ENCODE data around the gene FAM209A. TPM values are rescaled to one million over a fixed set of nuclear protein-coding genes. Genes with fewer than 3 reads are reported as not detected.
"Not testable (repeated sequence)": the region's sequence is repeated elsewhere in the genome, so short reads cannot be mapped to it uniquely, and the experiment has no call there.

FAM209A gene
- total RNA-seq, 1 donor from 2014 or later: not detected

DNA sequence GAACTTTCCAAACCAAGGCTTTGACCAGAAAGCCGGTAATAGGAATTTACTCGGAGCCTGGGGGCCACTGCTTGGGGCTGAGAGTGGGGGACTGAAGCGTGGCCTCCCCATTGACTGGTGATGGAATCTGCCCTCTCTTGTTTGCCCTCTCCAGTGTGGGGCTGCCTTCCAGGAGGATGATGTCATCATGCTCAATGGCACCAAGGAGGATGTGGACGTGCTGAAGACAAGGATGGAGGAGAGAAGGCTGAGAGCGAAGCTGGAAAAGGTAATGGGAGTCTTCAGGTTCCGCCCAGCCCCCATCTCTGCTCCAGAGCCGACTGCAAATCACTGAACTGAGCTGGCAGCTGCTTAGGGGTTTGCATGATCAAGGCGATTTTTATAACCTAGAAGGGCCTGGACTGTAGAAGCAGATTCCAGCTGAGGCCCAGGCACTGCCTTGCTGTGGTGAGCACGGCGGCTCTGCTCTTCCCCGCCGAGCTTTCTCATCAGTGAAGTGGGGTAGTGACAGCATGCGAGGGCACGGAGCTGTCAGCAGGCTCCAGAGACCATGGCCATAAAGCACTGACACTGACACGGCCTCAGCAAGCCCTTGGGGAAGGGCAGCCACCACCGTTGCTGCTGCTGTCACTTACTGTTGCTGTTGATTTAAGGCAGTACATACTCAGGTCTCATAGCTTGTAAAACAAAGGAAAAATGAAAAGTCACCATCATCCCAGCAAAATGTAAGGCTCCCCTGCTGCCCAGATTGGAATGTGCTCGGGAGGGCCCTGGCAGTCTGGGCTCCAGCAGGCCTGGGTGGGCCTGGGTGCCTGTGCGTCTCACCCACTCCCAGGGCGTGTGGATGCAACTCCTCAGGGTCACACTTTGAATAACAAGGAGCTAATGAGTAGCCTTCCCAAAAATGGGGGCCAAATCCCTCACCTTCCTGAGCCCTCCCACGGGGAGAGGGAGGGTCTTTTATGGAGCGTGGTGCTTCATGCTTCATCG is 11.1 kb upstream of the FAM209A start:
- H3K9ac ChIP-seq (ENCODE audit: low read depth in 1 of 3, low read length in 3 of 3): no peak overlapping the region
- no peaks in the 10 kb centered on the region for H3K27me3 ChIP-seq (ENCODE audit: control insufficient read depth in 3 of 3, insufficient read depth in 3 of 3, low read length in 3 of 3)
- no peak overlapping the region for H3K27ac ChIP-seq (ENCODE audit: low read depth, low read length)
- H3K4me3 ChIP-seq (ENCODE audit: low read length in 3 of 3): no peak overlapping the region
- H3K9me3 ChIP-seq (ENCODE audit: control insufficient read depth in 3 of 3, low read length in 3 of 3): no peaks in the 10 kb centered on the region
- peaks cover 32 to 46% (median 44%) of the 10 kb centered on the region in 3 donors for H3K36me3 ChIP-seq (ENCODE audit: control insufficient read depth in 3 of 3, insufficient read depth in 3 of 3, low read length in 3 of 3)
- H3K4me1 ChIP-seq (ENCODE audit: control insufficient read depth in 3 of 3, insufficient read depth in 3 of 3, low read length in 3 of 3): peaks cover 0 to 3% (median 0%) of the 10 kb centered on the region in 3 donors

DNA sequence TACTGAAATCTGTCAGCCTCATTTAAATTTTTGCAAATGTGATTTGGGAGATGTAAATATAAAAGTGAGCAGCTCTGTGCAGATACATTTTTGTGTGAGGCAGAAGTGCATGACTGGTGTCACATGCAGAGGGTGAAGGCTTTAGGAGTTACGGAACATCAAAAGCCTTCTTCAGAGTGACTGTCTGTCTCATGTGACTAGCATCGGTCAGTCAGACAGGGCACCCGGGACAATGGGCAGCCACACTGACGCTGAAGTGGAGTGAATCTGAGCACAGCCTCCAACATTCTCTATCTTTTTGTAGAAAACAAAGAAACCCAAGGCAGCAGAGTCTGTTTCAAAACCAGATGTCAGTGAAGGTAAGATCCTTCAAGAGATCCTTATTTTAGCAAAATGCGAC is 7.9 kb upstream of the FAM209A start:
- Histone ChIP-seq H3K36me3 (ENCODE audit: control insufficient read depth in 3 of 3, insufficient read depth in 3 of 3, low read length in 3 of 3) (peaks cover 48 to 63% (median 62%) of the 10 kb centered on the region in 3 donors), H3K27ac (ENCODE audit: low read depth, low read length) (no peak overlapping the region)

DNA sequence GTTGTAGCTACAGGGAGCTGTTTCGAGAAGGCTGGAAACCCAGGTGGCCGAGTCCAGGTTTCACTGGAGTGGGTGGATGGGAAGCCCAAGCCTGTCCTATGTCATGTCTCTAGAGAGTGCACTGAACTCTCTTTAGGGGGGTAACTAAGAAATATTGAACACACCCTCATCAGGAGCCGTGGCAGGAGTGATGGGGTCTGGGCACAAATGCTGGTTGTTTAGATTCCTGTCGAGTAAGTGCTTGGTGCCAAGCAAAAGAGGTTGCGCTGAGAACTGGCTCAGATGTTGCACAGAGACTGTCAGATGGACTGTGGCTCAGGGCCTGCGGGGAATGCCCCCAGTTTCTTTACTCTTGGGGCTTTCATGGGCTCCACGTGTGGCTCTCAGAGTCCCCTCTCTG is 7.3 kb upstream of the FAM209A start:
- H3K9ac ChIP-seq (ENCODE audit: low read depth in 1 of 3, low read length in 3 of 3): no peak overlapping the region
- no peak overlapping the region for H3K27ac ChIP-seq (ENCODE audit: low read depth, low read length)
- no peaks in the 10 kb centered on the region for H3K27me3 ChIP-seq (ENCODE audit: control insufficient read depth in 3 of 3, insufficient read depth in 3 of 3, low read length in 3 of 3)
- H3K9me3 ChIP-seq (ENCODE audit: control insufficient read depth in 3 of 3, low read length in 3 of 3): peaks cover 0 to 6% (median 4%) of the 10 kb centered on the region in 3 donors
- H3K4me1 ChIP-seq (ENCODE audit: control insufficient read depth in 3 of 3, insufficient read depth in 3 of 3, low read length in 3 of 3): peaks cover 0 to 3% (median 0%) of the 10 kb centered on the region in 3 donors
- no peak overlapping the region for H3K4me3 ChIP-seq (ENCODE audit: low read length in 3 of 3)
- peaks cover 47 to 63% (median 62%) of the 10 kb centered on the region in 3 donors for H3K36me3 ChIP-seq (ENCODE audit: control insufficient read depth in 3 of 3, insufficient read depth in 3 of 3, low read length in 3 of 3)

More for the DNA sequence above, 7.9 kb upstream of the FAM209A start:
- H3K4me1 ChIP-seq (ENCODE audit: control insufficient read depth in 3 of 3, insufficient read depth in 3 of 3, low read length in 3 of 3): peaks cover 0 to 3% (median 0%) of the 10 kb centered on the region in 3 donors
- H3K9ac ChIP-seq (ENCODE audit: low read depth in 1 of 3, low read length in 3 of 3): no peak overlapping the region
- H3K27me3 ChIP-seq (ENCODE audit: control insufficient read depth in 3 of 3, insufficient read depth in 3 of 3, low read length in 3 of 3): no peaks in the 10 kb centered on the region
- H3K4me3 ChIP-seq (ENCODE audit: low read length in 3 of 3): no peak overlapping the region
- H3K9me3 ChIP-seq (ENCODE audit: control insufficient read depth in 3 of 3, low read length in 3 of 3): peaks cover 0 to 6% (median 4%) of the 10 kb centered on the region in 3 donors

DNA sequence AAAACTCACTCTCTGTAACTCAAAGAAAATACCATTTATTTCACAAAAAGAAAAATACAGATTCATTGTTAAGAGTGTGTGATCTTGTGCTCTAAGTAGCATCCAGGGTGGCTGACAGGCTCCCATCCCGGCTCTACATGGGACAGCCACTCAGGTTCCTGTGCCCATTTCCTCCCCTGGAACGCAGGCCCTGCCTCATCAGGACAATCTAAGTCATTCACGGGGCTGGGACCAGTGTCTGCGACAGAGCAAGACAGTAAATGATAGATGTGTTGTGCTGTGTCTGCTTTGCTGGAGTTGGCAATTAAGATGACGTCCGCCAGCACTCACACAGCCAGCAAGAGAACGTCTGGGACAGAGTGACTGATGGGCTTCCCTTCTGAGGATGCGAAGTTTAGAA is 6.9 kb upstream of the FAM209A start:
- H3K27ac ChIP-seq (ENCODE audit: low read depth, low read length): no peak overlapping the region
- peaks cover 46 to 62% (median 58%) of the 10 kb centered on the region in 3 donors for H3K36me3 ChIP-seq (ENCODE audit: control insufficient read depth in 3 of 3, insufficient read depth in 3 of 3, low read length in 3 of 3)
- H3K27me3 ChIP-seq (ENCODE audit: control insufficient read depth in 3 of 3, insufficient read depth in 3 of 3, low read length in 3 of 3): no peaks in the 10 kb centered on the region
- H3K4me1 ChIP-seq (ENCODE audit: control insufficient read depth in 3 of 3, insufficient read depth in 3 of 3, low read length in 3 of 3): peaks cover 0 to 3% (median 0%) of the 10 kb centered on the region in 3 donors
- no peak overlapping the region for H3K4me3 ChIP-seq (ENCODE audit: low read length in 3 of 3)
- H3K9me3 ChIP-seq (ENCODE audit: control insufficient read depth in 3 of 3, low read length in 3 of 3): peaks cover 0 to 6% (median 4%) of the 10 kb centered on the region in 3 donors
- H3K9ac ChIP-seq (ENCODE audit: low read depth in 1 of 3, low read length in 3 of 3): no peak overlapping the region

DNA sequence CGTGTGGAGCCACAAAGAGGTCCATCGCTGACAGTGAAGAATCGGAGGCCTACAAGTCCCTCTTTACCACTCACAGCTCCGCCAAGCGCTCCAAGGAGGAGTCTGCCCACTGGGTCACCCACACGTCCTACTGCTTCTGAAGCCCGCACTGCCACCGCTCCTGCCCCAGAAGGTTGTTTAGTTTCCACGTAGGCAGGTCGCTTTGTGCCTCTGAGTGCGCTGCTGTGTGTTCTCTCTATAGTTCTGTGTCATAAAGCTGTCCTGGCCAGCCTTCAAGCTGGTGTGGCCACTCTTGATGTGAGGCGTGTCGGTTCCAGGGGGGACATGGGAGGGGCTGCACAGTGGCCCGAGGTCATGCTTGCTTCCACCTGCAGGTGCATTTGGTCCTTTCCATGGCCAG is 6.4 kb upstream of the FAM209A start:
- peaks cover 0 to 6% (median 4%) of the 10 kb centered on the region in 3 donors for H3K9me3 ChIP-seq (ENCODE audit: control insufficient read depth in 3 of 3, low read length in 3 of 3)
- H3K27me3 ChIP-seq (ENCODE audit: control insufficient read depth in 3 of 3, insufficient read depth in 3 of 3, low read length in 3 of 3): no peaks in the 10 kb centered on the region
- H3K4me3 ChIP-seq (ENCODE audit: low read length in 3 of 3): no peak overlapping the region
- no peak overlapping the region for H3K27ac ChIP-seq (ENCODE audit: low read depth, low read length)
- peaks cover 0 to 3% (median 0%) of the 10 kb centered on the region in 3 donors for H3K4me1 ChIP-seq (ENCODE audit: control insufficient read depth in 3 of 3, insufficient read depth in 3 of 3, low read length in 3 of 3)
- no peak overlapping the region for H3K9ac ChIP-seq (ENCODE audit: low read depth in 1 of 3, low read length in 3 of 3)
- H3K36me3 ChIP-seq (ENCODE audit: control insufficient read depth in 3 of 3, insufficient read depth in 3 of 3, low read length in 3 of 3): peaks cover 41 to 60% (median 54%) of the 10 kb centered on the region in 3 donors

DNA sequence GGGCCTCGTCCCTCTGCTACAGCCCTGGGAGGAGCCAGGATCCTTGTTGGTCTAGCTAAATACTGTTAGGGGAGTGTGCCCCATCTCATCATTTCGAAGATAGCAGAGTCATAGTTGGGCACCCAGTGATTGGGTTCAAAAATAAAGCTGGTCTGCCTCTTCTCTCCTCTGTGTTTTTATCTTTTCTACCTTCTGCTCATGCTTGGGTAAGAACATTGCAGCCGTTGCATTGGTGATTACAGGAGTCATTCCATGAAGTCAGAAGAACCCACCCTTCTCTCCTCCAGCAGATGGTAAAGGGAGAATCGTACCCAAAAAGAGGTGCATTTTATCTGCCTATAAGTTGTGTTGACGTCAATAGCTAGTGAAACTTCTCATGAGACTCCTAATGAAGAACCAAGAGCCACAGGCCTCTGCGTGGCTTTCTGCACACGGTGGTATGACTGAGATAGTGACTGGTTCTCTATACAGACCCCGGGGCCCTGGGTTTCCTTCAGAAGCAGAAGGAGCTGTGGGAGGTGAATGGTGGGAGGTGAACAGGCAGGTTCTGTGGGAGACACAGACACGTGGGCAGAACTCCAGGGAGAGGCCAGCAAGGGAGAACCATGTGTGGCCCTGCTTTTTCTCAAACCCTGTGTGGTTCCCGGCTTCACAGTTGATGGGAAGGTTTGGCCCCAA is 5.7 kb upstream of the FAM209A start:
- H3K4me3 ChIP-seq (ENCODE audit: low read length in 3 of 3): no peak overlapping the region
- peaks cover 34 to 52% (median 46%) of the 10 kb centered on the region in 3 donors for H3K36me3 ChIP-seq (ENCODE audit: control insufficient read depth in 3 of 3, insufficient read depth in 3 of 3, low read length in 3 of 3)
- H3K9me3 ChIP-seq (ENCODE audit: control insufficient read depth in 3 of 3, low read length in 3 of 3): peaks cover 0 to 6% (median 4%) of the 10 kb centered on the region in 3 donors
- peaks cover 0 to 3% (median 0%) of the 10 kb centered on the region in 3 donors for H3K4me1 ChIP-seq (ENCODE audit: control insufficient read depth in 3 of 3, insufficient read depth in 3 of 3, low read length in 3 of 3)
- H3K27ac ChIP-seq (ENCODE audit: low read depth, low read length): no peak overlapping the region
- H3K27me3 ChIP-seq (ENCODE audit: control insufficient read depth in 3 of 3, insufficient read depth in 3 of 3, low read length in 3 of 3): no peaks in the 10 kb centered on the region
- no peak overlapping the region for H3K9ac ChIP-seq (ENCODE audit: low read depth in 1 of 3, low read length in 3 of 3)

DNA sequence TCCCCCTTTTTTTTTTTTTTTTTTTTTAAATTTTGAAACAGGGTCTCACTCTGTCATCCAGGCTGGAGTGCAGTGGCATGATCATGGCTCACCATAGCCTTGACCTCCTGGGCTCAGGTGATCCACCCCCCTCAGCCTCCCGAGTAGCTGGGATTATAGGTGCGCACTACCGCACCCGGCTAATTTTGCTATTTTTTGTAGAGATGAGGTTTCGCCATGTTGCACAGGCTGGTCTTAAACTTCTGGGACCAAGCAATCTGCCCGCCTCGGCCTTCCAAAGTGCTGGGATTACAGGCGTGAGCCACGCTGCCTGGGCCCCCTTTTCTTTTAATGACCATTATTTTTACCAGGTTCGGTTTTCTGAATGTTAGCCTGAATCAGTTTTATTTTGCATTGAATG is 5.0 kb upstream of the FAM209A start:
- Histone ChIP-seq H3K9ac (ENCODE audit: low read depth in 1 of 3, low read length in 3 of 3) (no peak overlapping the region), H3K27me3 (ENCODE audit: control insufficient read depth in 3 of 3, insufficient read depth in 3 of 3, low read length in 3 of 3) (no peaks in the 10 kb centered on the region), H3K27ac (ENCODE audit: low read depth, low read length) (no peak overlapping the region), H3K36me3 (ENCODE audit: control insufficient read depth in 3 of 3, insufficient read depth in 3 of 3, low read length in 3 of 3) (peaks cover 32 to 47% (median 44%) of the 10 kb centered on the region in 3 donors), H3K9me3 (ENCODE audit: control insufficient read depth in 3 of 3, low read length in 3 of 3) (peaks cover 0 to 6% (median 4%) of the 10 kb centered on the region in 3 donors), H3K4me3 (ENCODE audit: low read length in 3 of 3) (no peak overlapping the region), H3K4me1 (ENCODE audit: control insufficient read depth in 3 of 3, insufficient read depth in 3 of 3, low read length in 3 of 3) (peaks cover 0 to 3% (median 0%) of the 10 kb centered on the region in 3 donors)

DNA sequence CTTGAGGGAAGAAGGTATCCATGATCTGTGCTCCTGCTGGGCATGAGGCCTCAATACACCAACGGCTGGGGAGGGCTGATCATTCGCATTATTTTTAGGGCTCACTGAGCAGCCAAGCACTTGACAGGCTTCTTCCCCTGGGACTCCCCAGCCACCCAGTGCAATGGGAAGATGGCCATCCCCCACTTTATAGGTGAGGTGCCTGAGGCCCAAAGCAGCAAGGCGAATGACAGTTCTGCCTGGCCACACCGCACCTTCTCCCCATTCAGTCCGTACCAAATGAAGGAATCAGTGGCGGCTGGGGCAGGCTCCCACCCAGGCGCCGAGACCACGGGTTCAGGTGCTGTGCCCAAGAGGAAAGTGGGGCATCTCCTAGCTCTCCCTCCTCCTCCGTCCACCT is 4.4 kb upstream of the FAM209A start:
- peaks cover 0 to 3% (median 0%) of the 10 kb centered on the region in 3 donors for H3K4me1 ChIP-seq (ENCODE audit: control insufficient read depth in 3 of 3, insufficient read depth in 3 of 3, low read length in 3 of 3)
- H3K36me3 ChIP-seq (ENCODE audit: control insufficient read depth in 3 of 3, insufficient read depth in 3 of 3, low read length in 3 of 3): peaks cover 32 to 47% (median 44%) of the 10 kb centered on the region in 3 donors
- peaks cover 0 to 6% (median 4%) of the 10 kb centered on the region in 3 donors for H3K9me3 ChIP-seq (ENCODE audit: control insufficient read depth in 3 of 3, low read length in 3 of 3)
- no peak overlapping the region for H3K4me3 ChIP-seq (ENCODE audit: low read length in 3 of 3)
- H3K27ac ChIP-seq (ENCODE audit: low read depth, low read length): no peak overlapping the region
- no peaks in the 10 kb centered on the region for H3K27me3 ChIP-seq (ENCODE audit: control insufficient read depth in 3 of 3, insufficient read depth in 3 of 3, low read length in 3 of 3)
- no peak overlapping the region for H3K9ac ChIP-seq (ENCODE audit: low read depth in 1 of 3, low read length in 3 of 3)

DNA sequence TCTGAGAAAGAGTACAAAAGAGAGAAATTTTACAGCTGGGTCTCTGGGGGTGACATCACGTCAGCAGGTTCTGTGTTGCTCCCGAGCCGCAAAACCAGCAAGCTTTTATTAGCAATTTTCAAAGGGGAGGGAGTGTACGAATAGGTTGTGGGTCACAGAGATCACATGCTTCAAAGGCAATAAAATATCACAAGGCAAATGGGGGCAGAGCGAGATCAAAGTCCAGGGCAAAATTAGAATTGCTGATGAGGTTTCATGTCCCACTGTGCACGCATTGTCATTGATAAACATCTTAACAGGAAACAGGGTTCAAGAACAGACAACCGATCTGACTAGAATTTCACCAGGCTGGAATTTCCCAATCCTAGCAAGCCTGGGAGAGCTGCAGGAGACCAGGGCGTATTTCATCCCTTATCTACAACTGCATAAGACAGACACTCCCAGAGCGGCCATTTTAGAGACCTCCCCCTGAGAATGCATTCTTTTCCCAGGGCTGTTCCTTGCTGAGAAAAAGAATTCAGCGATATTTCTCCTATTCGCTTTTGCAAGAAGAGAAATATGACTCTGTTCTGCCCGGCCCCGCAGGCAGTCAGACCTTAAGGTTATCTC is 3.7 kb upstream of the FAM209A start:
- H3K9me3 ChIP-seq (ENCODE audit: control insufficient read depth in 3 of 3, low read length in 3 of 3); H3K9ac ChIP-seq (ENCODE audit: low read depth in 1 of 3, low read length in 3 of 3); H3K27me3 ChIP-seq (ENCODE audit: control insufficient read depth in 3 of 3, insufficient read depth in 3 of 3, low read length in 3 of 3); H3K27ac ChIP-seq (ENCODE audit: low read depth, low read length); H3K4me1 ChIP-seq (ENCODE audit: control insufficient read depth in 3 of 3, insufficient read depth in 3 of 3, low read length in 3 of 3); H3K4me3 ChIP-seq (ENCODE audit: low read length in 3 of 3): not testable (repeated sequence)
- H3K36me3 ChIP-seq (ENCODE audit: control insufficient read depth in 3 of 3, insufficient read depth in 3 of 3, low read length in 3 of 3): peaks cover 32 to 41% (median 38%) of the 10 kb centered on the region in 3 donors

All from skeletal muscle tissue (tissue), 4 donors.